HepG2 (cell line): ENCODE measurements around the gene RNASE11.

Experiments
- BRF2 ChIP-seq: sonication (generic); formaldehyde crosslinking; IDR thresholded peaks from 2 replicates; pipeline ENCODE4 v1.8.1; 2022; ENCODE audit warnings: mild to moderate bottlenecking, missing genetic modification reagents
- CTCF ChIP-seq: sonication (generic); formaldehyde crosslinking; IDR thresholded peaks from 2 replicates; pipeline ENCODE4 v1.5.0; 2020; ENCODE audit warnings: mild to moderate bottlenecking, missing genetic modification reagents, moderate library complexity
- E2F1 ChIP-seq: sonication (generic); formaldehyde crosslinking; IDR thresholded peaks from 2 replicates; pipeline ENCODE4 v1.5.0; 2020; ENCODE audit warnings: missing genetic modification reagents
- EP300 ChIP-seq, 3 experiments: sonication (generic) in 1 of 3; formaldehyde crosslinking in 1 of 3; IDR thresholded peaks; 2 replicates each; pipeline versions ENCODE4 v1.5.1 to v1.6.1; 2011 to 2020; ENCODE audit warnings: low read depth in 2 of 3, low read length in 2 of 3, borderline replicate concordance in 1 of 3, improper control_type of control experiment in 1 of 3, mild to moderate bottlenecking in 1 of 3, missing genetic modification reagents in 1 of 3, moderate library complexity in 1 of 3
- MEIS2 ChIP-seq: sonication (generic); formaldehyde crosslinking; IDR thresholded peaks from 2 replicates; pipeline ENCODE4 v1.9.0; 2021; ENCODE audit warnings: mild to moderate bottlenecking, missing genetic modification reagents
- PBX3 ChIP-seq: sonication (generic); formaldehyde crosslinking; IDR thresholded peaks from 2 replicates; pipeline ENCODE4 v1.8.1; 2023; ENCODE audit warnings: missing genetic modification reagents, inconsistent platforms, borderline replicate concordance
- RAD21 ChIP-seq: fragments of 450-650 bp; formaldehyde crosslinking; IDR thresholded peaks from 2 replicates; pipeline ENCODE4 v1.5.0; 2020; ENCODE audit warnings: mild to moderate bottlenecking
- TOE1 ChIP-seq: sonication (generic); formaldehyde crosslinking; IDR thresholded peaks from 2 replicates; pipeline ENCODE4 v1.4.0; 2020; ENCODE audit warnings: mild to moderate bottlenecking, missing genetic modification reagents
- ZFP62 ChIP-seq: sonication (generic); formaldehyde crosslinking; IDR thresholded peaks from 2 replicates; pipeline ENCODE4 v1.4.0; 2020; ENCODE audit warnings: missing genetic modification reagents

GRCh38 chr14:20606190-20606901 is 18.5 kb upstream of the RNASE11 start:
- TF ChIP-seq TOE1 (no peak), RAD21 (CRISPR knock-in tag) (peak; percentile 85), ZFP62 (CRISPR knock-in tag) (no peak), EP300 (IDR thresholded peaks at IDR 0.05; ENCODE audit: low read depth in 2 of 2, low read length in 2 of 2) (peak in 1 of 2 experiments; percentile 38; a peak in 1 of 4 replicates), EP300 (CRISPR knock-in tag; IDR thresholded peaks at IDR 0.05; ENCODE audit: borderline replicate concordance) (no peak), E2F1 (CRISPR knock-in tag) (no peak), PBX3 (CRISPR knock-in tag) (no peak), BRF2 (CRISPR knock-in tag) (no peak), MEIS2 (CRISPR knock-in tag) (0 out of 2 replicates have a peak, but pooled peaks have one; percentile 49), CTCF (peak; percentile 95)
